ENCODE data around the gene MUC2.
A peak's percentile ranks its signal among the peaks of the same experiment; 100 is the strongest.

Gene MUC2

DNA sequence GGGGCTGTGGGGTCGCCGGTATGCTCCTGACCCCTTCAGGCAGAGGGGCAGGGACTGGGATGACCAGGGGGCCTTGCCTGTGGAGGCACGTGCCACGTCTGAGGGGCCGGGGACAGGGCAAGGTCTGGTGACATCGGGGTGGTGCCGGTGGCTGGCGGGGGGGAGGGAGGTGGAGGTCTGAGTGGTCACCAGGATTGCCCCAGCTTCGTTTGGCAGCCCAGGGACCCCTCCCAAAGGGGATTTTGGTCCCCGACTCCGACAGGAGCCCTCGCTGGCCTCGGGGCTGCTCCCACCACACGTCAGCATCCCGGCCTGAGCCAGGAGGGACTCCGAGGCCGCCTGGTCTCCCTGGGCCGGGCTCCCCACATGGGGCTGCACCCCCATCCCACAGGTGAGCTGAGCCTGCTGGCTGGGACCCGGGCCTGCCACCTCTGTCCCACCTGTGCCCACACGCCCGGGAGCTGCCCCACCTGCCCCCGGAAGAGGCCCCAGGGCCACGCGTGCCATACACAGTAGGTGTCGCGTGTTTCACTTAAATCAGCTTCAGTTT, 37.1 kb upstream of the MUC2 start:
- DNase-seq = no peak

DNA sequence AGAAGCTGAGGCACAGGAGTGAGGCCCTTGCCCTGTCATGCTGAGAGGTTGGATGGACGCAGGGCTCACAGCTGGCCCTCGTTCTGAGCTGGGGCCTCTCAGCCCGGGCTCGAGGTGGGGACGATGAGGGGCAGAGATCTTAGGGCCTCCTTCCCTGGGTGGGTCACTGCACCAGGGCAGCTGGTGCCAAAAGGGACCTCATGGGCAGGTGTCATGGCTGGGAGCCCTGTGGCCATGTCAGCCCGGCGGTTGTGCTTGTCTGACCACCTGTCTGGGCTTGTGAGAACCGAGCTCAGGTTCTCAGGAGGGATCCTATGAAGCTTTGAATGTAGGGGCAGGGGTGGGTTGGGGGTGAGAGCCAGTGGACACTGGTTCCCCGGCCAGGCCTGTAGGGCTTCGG, 36.3 kb upstream of the MUC2 start:
- DNase-seq = no peak

- DNase-seq = no peak
Observed at GRCh38 chr11:1038921-1039320, 35.8 kb upstream of the MUC2 start.

DNA sequence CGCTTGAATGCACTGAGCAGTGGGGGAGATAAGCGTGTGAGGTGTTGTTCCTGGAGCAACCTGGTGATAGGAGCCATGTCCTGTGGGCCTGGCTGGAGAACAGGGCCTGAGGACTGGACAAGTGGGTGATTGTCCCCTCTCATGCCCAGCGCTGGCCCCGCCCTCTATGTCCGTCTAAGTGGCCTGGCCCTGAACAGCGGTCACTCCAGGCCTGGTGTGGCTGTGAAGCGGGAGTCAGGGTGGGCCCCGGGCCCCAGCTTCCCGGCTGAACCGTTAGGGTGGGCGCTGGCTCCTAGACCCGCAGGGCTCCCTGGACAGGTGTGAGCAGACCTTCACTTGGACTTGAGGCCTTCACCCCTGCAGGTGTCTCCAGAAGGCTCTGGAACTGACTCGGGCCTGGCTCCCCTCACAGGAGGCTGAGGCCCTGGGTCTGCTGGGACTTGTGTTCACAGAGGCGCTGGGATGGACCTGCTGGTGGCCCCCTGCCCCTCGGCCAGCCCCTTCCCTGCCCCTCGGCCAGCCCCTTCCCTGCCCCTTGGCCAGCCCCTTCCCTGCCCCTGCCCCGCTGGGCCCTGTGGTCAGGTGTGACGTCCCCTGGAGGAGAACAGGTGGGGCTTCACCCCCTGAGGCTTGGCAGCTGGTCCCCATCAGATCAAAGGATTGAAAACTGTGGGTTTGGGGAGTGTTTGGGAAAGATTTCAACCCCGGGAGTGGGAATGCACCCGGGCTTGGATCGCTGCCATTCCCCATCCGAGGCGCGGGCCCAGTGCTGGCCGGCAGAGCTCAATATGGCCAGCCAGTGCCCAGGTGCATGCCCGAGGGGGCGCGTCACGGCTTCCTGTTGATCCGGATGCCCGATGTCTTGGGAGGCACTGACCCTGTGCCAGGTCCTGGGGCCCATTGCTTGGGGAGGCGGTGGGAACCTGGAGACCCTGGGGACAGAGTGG, 34.9 kb upstream of the MUC2 start:
- no peak for DNase-seq

DNA sequence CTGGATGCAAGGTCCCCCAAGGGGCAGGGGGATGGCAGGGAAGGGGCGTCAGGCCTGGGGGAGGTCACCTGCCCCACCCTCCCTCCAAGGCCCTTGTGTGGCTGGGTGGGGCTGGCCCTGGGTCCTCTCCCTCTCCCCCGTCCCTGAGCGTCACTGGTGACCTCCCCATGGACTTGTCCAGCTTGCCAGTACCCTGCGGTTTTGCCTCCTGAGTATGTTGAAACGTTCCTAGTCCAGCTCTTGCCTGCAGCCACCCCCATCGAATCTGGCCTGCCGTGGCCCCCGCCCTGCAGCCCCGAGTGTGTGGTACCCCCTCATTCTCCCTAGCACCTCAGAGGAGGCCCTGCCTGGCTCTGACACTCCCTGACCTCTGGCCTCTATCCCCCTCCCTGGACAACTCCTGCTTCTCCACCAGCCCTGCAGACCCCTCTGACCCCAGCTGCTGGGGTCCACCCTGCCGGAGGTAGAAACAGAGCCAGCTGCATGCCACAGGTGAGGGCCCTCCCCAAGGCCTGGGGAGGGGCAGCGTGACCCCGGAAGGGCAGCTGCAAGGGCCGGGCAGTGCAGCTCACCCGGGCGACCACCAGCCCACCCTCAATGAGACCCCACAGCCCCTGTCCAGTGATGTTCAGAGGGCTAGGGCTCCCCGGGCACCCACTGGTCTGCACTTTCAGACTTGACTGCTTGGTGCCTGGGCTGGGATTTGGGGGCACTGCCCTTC, 34.1 kb upstream of the MUC2 start:
- no peak for DNase-seq

DNA sequence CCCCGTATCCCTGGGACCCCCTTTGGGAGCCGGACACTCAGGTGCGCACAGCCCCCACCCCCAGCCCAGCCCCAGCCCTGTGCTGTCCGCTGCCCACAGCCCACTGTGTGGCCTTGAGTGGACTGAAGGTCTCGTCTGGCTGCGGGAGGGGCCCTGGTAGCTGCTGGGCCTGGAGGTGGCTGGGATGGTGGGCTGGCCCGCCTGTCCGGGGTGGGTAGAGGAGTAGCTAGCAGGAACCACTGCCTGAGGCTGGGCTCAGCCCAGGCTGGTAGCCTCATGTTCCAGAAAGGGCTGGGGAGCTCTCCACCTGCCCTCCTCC, 33.6 kb upstream of the MUC2 start:
- DNase-seq = no peak

DNA sequence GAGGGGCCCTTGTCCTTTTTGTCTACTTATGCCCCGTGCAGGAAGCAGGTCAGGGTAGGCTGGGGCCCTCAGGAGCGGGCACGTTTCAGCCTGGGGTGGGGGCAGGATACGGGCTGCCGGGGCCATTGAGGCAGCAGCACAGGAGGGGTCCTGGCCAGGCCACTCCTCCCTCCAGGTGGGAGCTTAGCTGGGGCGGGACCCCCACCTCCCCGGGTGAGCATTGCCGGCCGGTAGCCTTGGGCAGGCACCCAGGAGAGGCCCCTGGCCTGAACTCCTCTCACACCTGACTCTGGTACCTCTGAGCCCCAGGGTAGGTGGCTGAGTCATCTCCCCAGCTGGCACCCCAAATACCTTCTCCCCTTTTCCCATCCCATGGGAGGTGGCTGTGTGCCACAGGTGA, 33.2 kb upstream of the MUC2 start:
- DNase-seq = no peak

GRCh38 chr11:1041936-1042608, 32.6 kb upstream of the MUC2 start:
- DNase-seq = peak; percentile 85

DNA sequence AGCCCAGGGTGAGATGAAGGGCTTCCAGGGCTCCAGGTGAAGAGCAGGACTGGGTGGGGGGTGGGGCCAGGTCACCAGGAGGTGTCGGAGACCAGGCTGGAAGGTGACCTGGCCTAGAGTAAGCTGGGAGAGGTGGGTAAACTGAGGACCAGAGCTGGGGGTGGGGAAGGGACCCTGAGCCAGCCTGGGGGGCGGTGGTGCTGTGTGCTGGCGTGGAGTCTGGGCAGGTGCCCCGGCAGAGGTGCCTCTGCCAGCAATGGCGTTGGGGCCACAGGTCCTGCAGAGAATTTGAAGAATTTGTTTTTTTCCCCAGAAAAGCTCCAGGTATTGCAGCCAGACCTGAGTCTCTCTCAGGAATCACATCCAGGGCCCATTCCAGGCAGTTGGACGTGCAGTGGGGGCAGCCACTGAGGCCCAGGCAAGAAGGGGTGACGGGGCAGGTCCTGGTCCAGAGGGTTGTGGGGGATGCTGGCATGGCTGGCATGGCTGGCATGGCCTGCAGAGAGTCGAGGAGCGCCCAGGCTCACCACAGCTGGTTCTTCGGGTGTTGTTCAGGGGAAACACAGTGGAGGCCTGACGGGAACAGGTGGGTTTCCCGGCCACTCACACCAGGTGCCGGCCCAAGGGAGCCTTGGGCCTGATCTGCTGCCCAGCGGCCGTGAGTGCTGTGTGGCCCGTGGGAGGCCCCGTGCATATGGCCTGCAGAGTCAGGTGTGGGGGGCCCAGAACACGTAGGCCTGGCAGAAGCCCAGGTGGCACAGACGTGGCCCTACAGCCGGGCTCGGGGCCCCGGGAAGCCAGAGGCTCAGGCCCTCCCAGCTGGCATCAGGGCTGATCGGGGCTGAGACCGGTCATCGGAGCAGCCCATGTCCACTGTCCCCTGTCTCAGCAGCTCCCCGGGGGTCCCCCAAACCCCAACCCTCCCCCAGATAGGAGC, 31.8 kb upstream of the MUC2 start:
- DNase-seq = no peak

DNA sequence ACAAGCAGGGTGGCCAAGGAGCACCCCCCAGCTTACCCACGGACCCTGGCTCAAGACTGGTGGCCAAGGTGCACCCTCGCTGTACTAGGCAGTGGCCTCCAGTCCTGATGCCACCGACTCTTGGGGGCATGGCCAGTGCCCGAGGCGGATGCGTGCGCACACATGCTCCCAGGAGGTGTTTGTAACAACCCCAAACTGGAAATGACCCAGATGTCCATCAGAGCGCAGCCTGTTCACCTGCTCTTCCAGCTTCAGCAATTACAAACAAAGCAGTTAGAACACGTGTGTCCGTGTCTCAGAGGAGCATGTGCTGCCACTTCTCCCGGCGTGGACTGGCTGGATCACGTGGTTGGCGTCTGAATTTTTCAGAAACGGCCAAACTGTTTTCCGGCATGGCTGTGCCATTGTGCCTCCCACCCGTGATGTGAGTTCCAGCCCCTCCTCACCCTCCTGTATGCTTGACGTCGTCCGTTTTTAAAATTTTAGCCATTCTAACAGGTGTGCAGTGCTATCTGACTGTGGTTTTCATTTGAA, 31.0 kb upstream of the MUC2 start:
- no peak for DNase-seq

- DNase-seq = no peak
Observed at GRCh38 chr11:1044160-1044559, 30.5 kb upstream of the MUC2 start.

- no peak for DNase-seq
Observed at GRCh38 chr11:1047595-1048156, 27.0 kb upstream of the MUC2 start.

DNA sequence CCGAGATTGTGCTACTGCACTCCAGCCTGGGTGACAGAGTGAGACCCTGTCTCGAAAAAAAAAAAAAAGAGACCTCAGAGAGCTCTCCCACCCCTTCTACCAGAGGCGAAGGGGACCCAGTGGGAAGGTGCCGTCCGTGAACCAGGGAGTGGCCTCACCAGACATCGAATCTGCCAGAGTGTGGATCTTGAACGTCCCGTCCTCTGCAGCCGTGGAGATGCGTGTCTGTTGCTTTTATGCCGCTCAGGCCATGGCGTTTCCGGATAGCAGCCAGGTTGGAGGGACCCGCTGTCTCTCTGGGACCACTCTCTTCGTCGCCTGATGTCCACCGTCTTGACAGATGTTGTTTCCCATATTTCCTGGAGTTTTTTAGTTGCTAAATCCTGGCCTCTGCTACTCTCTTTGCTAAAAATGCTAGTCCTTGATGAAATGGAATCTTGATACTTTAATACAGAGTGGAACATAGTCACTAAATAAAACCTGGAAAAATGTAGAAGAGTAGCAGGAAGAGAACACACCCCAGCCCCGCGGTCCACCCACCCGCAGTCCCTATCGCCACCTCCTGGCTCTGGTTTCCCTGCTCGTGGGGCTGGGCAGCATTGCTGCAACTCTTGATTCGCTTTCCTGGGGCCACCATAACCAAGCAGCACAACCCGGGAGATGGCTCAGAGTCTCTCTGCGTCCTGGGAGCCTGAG, 26.2 kb upstream of the MUC2 start:
- DNase-seq = no peak

DNA sequence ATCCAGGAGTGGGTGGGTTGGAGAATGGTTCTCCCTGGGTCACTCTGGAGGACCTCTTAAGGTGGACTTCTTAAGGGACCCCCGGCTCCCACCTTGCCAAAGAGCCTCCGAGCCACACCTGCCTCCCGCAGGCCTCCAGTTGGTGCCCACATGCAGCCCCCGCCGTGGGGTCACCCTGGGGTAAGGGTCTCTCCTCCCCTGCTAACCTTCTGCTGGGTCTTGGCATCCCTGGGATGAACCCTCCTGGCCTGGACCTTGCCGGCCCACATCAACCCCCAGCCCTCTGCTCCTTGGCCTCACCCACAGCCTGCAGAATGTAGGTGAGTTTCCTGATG, 25.6 kb upstream of the MUC2 start:
- DNase-seq = no peak

- peak; percentile 3 for DNase-seq
Observed at GRCh38 chr11:1049431-1049891, 25.2 kb upstream of the MUC2 start.

GRCh38 chr11:1049911-1050580, 24.6 kb upstream of the MUC2 start:
- DNase-seq = no peak

DNA sequence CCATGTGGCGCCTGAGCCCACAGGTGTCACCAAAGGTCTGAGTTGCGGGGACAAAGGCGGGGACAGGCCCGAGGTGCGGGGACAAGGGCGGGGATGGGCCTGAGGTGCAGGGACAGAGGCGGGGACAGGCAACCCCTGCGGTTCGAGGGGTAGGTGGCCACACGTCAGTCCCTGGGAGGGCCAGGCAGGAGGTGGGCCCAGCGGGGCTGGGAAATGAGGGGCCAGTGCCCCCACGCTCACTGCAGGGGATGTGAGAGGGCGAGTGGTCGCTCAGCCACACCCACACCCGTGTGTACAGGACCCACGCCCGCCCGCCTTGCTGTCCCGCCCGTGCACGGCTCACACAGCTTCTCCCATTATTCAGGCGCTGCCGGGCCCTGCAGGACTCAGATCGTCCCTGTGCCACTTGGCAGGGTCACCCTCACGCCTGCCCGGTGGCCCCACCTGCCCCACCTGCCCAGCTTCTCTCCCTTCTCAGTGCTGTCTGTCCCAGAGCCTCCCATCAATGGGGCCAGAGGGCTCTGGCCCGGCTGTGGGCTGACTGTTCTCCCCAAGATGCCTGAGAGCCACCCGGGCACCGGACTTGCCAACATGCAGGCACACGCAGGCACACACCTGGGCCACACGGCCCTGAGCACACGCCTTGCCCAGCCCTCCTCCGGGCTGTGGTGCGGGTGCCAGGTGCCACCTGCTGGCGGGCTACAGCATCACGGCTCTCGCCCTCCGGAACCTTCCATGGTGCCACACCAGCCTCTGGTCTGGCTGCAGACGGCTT, 23.9 kb upstream of the MUC2 start:
- peak; percentile 66 for DNase-seq

DNA sequence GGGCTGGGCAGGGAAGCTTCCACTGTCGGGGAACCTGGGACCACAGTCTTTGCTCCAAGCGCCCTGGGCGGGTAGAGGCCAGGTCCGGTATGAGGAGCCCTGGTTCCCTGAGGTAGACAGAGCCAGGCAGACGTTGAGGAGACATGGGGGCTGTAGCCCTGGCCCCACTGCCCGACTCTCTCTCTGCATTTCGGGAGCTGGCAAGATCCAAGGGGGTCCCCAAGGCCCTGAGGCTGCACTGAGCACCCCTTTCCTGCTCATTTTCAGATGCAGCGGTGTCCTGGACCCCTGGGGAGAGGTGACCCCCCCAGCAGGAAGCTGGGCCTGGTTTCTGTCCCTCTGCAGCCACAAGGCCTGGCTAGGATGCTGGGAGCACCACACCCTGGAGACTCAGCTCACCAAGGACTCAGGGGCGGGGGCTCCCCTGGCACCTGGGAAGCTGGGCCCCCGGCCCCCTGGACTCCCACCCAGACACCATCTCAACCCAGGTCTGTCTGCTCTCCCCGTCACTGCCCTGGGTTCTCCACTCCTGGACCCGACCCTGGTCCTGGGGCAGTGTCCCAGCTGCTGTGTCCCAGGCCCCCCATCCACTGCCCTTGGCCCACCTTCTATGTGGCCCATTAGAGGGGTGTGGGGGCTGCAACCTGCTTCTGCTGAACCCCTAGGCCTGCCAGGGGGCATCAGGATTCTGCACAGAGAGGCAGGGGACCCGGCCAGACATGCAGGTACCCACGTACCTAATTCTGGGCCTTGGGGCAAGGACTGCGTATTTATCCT, 23.1 kb upstream of the MUC2 start:
- DNase-seq = no peak
